Adrenal gland (tissue), 12 donors: ENCODE data around the gene EIF2AK3. TPM values are rescaled to one million over a fixed set of nuclear protein-coding genes. Genes with fewer than 3 reads are reported as not detected.

ENCODE experiments used
- DNase-seq, 7 donors: peaks; one replicate each; pipeline ENCODE4 v3.0.0-alpha.2; 2019 to 2020
- H3K27ac ChIP-seq, 5 donors: fragments of 200-600 bp; sonication (generic) in 4 of 5; 1 replicate in 3 of 5; 2 replicates in 2 of 5; pipeline versions ENCODE4 v1.5.1 to v1.8.0; 2016 to 2020; ENCODE audit warnings: mild to moderate bottlenecking in 1 of 5
- H3K27me3 ChIP-seq: fragments of 200-600 bp; 2 replicates; pipeline ENCODE4 v1.8.0; 2021
- H3K36me3 ChIP-seq, 2 donors: fragments of 200-600 bp; replicated peaks in 1 of 2; 1 replicate in 1 of 2; 2 replicates in 1 of 2; pipeline versions ENCODE4 v1.5.1 to v1.8.0; 2018 to 2022
- H3K4me1 ChIP-seq, 2 donors: fragments of 200-600 bp; replicated peaks in 1 of 2; 1 replicate in 1 of 2; 2 replicates in 1 of 2; pipeline versions ENCODE4 v1.5.1 to v1.8.0; 2018 to 2021
- H3K4me3 ChIP-seq, 4 donors: fragments of 200-600 bp; sonication (generic) in 3 of 4; one replicate each; pipeline ENCODE4 v1.5.1; 2016 to 2018
- H3K9me3 ChIP-seq, 3 donors: fragments of 200-600 bp; sonication (generic) in 1 of 3; replicated peaks in 1 of 3; 1 replicate in 2 of 3; 2 replicates in 1 of 3; pipeline versions ENCODE4 v1.5.1 to v1.8.0; 2016 to 2021
- POLR2A ChIP-seq, 2 donors: fragments of 450-650 bp; IDR thresholded peaks; one replicate each; pipeline ENCODE4 v1.6.1; 2017; ENCODE audit warnings: antibody characterized with exemption in 2 of 2, mild to moderate bottlenecking in 2 of 2, moderate library complexity in 1 of 2
- WGBS, 4 donors: extraction: QIAGEN DNeasy Blood & Tissue Kit in 2 of 4; methylation state at CpG; one replicate each; pipeline versions ENCODE4 v1.1.5 to v1.1.7; 2013 to 2017; 5-methylcytosine and 5-hydroxymethylcytosine counted together
- intact Hi-C, 2 donors: fragments of 100-400 bp; cut with DNase I; formaldehyde crosslinking; loops; one replicate each; pipeline versions ENCODE4 v1.14.1 to v1.15.0; 2022 to 2023
- polyA plus RNA-seq, 3 donors: library from polyadenylated mRNA; stranded (reverse); fragments of 200-250 nt in 2 of 3; fragments of 350-450 nt in 1 of 3; fragmentation: Illumina TruSeq in 1 of 3; extraction: RNeasy Lipid Tissue Mini Kit (QIAGEN cat#74804) in 1 of 3; gene quantifications; one replicate each; pipeline ENCODE4 v1.2.3, GENCODE V29; 2013 to 2014
- total RNA-seq, 9 donors: library from RNA; depleted of rRNA in 4 of 9; stranded (reverse); fragments of >200 nt in 4 of 9; fragments of 120-200 nt in 1 of 9; fragmentation: NEBNext Ultra II Directional in 1 of 9; extraction: Animal tissue kit (Norgen Biotek cat#: 25700) in 1 of 9; gene quantifications; one replicate each; pipeline versions ENCODE4 v1.1.0 to v1.2.4, GENCODE V29; 2013 to 2023
- TF ChIP-seq, protein P1 (sequence below), 6 experiments: fragments of 450-650 bp in 4 of 6; fragments of 200-600 bp in 2 of 6; sonication (generic) in 1 of 6; IDR thresholded peaks; 1 replicate in 5 of 6; 2 replicates in 1 of 6; pipeline versions ENCODE4 v1.5.1 to v1.8.0; 2016 to 2021; ENCODE audit warnings: antibody characterized with exemption in 6 of 6, mild to moderate bottlenecking in 2 of 6, moderate library complexity in 1 of 6
- donor health status: healthy with polysubstance abuse.
- donor health status: Bipolar disorder and iron deficiency.
- donor health status: DM: yes; HTN: yes; CAD: no.
- donor health status: DM: no; HTN: no; CAD: no.
- donor health status: DM: no; HTN: no; CAD: no.
- donor health status: DM: yes; HTN: yes; CAD: no.

EIF2AK3 gene
- total and polyA plus RNA-seq, 12 donors: 3.6 to 89.6 (median 21.3) TPM

DNA sequence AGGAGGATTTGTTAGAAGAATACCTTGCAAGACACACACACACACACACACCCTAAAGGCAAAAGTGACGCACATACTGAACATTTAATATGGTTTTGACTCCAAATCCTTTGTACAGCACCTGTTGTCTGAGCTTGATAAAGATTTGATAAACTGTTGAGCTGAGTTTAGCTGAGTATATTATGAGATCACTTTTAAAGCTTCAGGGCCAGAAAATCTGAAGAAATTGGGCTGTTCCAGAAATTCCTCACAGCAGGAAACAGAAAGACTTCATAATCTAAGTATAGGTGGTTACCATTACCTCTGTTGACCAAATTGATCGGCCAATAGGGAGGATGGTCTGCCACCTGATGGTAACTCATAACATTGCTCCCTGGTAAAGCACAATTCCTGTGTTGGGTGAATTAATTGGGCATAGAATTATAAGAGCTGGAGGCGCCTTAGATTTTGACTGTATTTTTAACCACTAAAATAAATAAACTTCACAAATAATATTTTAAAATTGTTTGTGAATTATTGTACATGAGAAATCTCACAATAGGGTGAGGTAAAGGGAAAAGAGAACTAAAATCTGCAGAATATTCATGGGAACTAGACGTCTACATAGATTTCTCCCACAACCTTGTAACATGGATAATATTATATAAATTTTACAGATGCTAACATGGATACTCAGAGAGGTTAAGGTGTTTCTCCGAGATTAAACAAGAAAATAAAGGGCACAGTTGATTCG is 42.4 kb upstream of the EIF2AK3 start:
- 48 to 64% (median 61%) methylated on average over 6 of the region's 6 CpGs for WGBS, 4 donors
- peak in 6 of 7 donors; percentile 28 to 67 (median 42) for DNase-seq
- H3K27me3 ChIP-seq: no peaks in the 10 kb centered on the region
- no peaks in the 10 kb centered on the region for H3K36me3 ChIP-seq
- intact Hi-C loops: loop anchor here (2.0 to 10.0 kb wide), 4 partner anchors 37 to 485 kb away; no protein-coding TSS in a partner anchor
- no peak for TF ChIP-seq POLR2A (IDR thresholded peaks at IDR 0.05)
- TF ChIP-seq, protein P1, sequence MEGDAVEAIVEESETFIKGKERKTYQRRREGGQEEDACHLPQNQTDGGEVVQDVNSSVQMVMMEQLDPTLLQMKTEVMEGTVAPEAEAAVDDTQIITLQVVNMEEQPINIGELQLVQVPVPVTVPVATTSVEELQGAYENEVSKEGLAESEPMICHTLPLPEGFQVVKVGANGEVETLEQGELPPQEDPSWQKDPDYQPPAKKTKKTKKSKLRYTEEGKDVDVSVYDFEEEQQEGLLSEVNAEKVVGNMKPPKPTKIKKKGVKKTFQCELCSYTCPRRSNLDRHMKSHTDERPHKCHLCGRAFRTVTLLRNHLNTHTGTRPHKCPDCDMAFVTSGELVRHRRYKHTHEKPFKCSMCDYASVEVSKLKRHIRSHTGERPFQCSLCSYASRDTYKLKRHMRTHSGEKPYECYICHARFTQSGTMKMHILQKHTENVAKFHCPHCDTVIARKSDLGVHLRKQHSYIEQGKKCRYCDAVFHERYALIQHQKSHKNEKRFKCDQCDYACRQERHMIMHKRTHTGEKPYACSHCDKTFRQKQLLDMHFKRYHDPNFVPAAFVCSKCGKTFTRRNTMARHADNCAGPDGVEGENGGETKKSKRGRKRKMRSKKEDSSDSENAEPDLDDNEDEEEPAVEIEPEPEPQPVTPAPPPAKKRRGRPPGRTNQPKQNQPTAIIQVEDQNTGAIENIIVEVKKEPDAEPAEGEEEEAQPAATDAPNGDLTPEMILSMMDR (IDR thresholded peaks at IDR 0.05): peak; percentile 42 to 77 (median 68)
- no peaks in the 10 kb centered on the region for H3K4me1 ChIP-seq
- no peak overlapping the region for H3K27ac ChIP-seq
- H3K9me3 ChIP-seq: no peaks in the 10 kb centered on the region
- no peak overlapping the region for H3K4me3 ChIP-seq

DNA sequence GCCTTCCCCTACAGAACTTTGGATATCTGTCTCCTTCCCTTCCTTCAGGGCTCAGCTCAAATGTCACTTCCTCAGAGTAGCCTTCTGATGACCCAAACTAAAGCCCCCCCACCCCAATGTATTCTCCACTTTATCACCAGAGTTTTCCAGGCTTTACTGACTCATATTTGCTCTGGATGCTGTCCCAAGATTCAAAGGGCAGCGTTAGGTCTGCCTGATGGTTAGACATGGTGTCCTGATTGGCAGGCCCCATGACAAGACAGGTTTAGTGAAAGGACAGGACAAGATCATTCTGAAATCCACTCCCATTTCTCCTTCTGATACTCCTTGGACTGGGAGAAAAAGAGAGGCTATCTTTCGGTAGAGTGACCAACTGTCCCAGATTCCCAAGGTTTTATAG is 41.6 kb upstream of the EIF2AK3 start:
- no peak overlapping the region for H3K27ac ChIP-seq
- no peaks in the 10 kb centered on the region for H3K36me3 ChIP-seq
- intact Hi-C loops: loop anchor here in 1 of 2 donors (2.0 to 5.0 kb wide), 2 partner anchors 37 to 78 kb away; no protein-coding TSS in a partner anchor
- DNase-seq: no peak
- no peaks in the 10 kb centered on the region for H3K4me1 ChIP-seq
- TF ChIP-seq, protein P1 (IDR thresholded peaks at IDR 0.05): no peak
- TF ChIP-seq POLR2A (IDR thresholded peaks at IDR 0.05): no peak
- H3K4me3 ChIP-seq: no peak overlapping the region
- no peaks in the 10 kb centered on the region for H3K9me3 ChIP-seq
- H3K27me3 ChIP-seq: no peaks in the 10 kb centered on the region
- WGBS, 4 donors: 72 to 79% (median 75%) methylated on average over 2 of the region's 2 CpGs

DNA sequence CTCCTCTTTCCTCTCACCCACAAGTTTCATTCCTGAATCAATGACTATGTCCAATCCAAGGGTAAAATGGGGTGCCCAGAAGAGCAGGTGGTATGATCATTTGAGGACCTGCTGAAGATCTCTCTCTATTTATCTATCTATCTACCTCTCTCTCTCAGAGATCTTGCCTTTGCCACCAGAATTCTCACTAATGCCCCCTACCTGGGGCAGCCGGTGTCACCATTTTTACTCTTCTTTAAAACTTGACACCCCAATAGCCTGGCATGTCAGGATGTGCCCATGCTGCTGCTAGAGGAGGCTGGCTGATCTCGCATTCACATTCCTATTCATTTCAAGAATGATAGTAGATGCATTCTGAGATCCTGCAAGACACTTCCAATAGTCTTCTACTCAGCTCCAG is 40.0 kb upstream of the EIF2AK3 start:
- H3K27ac ChIP-seq: no peak overlapping the region
- no peaks in the 10 kb centered on the region for H3K27me3 ChIP-seq
- H3K36me3 ChIP-seq: no peaks in the 10 kb centered on the region
- intact Hi-C loops: loop anchor here in 1 of 2 donors (5.0 kb wide), 1 partner anchor 35 kb away; no protein-coding TSS in a partner anchor
- WGBS, 4 donors: 82 to 98% (median 90%) methylated on average over 2 of the region's 2 CpGs
- DNase-seq: no peak
- H3K4me3 ChIP-seq: no peak overlapping the region
- H3K9me3 ChIP-seq: no peaks in the 10 kb centered on the region
- H3K4me1 ChIP-seq: no peaks in the 10 kb centered on the region
- TF ChIP-seq POLR2A (IDR thresholded peaks at IDR 0.05): no peak
- TF ChIP-seq, protein P1 (IDR thresholded peaks at IDR 0.05): no peak

DNA sequence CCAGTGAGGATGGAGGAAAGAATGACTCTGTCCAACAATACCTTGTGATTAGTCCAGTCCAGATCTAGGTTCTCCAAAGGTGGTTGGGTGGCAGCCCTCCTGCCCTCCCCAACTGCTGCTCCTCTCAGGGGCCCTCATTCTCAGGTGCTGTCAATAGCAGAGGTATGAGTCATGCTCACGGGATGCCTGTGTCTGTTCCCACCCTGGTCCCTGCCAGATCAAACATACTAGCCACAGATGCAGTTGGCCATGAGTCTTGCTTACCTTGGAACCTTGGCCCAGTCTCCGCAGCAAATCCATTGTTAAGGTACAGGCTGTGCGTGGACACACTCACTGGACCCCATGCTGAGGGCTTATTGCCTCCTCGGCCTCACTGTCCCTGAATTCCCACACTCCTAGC is 39.3 kb upstream of the EIF2AK3 start:
- Histone ChIP-seq H3K4me3 (no peak overlapping the region), H3K36me3 (no peaks in the 10 kb centered on the region), H3K4me1 (no peaks in the 10 kb centered on the region), H3K27ac (no peak overlapping the region), H3K9me3 (no peaks in the 10 kb centered on the region), H3K27me3 (no peaks in the 10 kb centered on the region)
- intact Hi-C loops: loop anchor here in 1 of 2 donors (5.0 kb wide), 1 partner anchor 34 kb away; no protein-coding TSS in a partner anchor
- no peak for DNase-seq
- 80 to 89% (median 84%) methylated on average over 1 to 4 of the region's 4 CpGs for WGBS, 4 donors
- TF ChIP-seq POLR2A (IDR thresholded peaks at IDR 0.05): no peak
- TF ChIP-seq, protein P1 (IDR thresholded peaks at IDR 0.05): no peak
